ENCODE measurements around the gene NRF1.
"Not testable (repeated sequence)": the region's sequence is repeated elsewhere in the genome, so short reads cannot be mapped to it uniquely, and the experiment has no call there.

The NRF1 gene

GRCh38 chr7:129785685-129786514 is 174.4 kb downstream of the NRF1 start:
- no peak for DNase-seq

GRCh38 chr7:129786825-129787563 is 175.5 kb downstream of the NRF1 start:
- DNase-seq = no peak

GRCh38 chr7:129789000-129789399 is 177.5 kb downstream of the NRF1 start:
- no peak for DNase-seq

- no peak for DNase-seq
Measured at GRCh38 chr7:129789652-129790051, 178.1 kb downstream of the NRF1 start.

- DNase-seq = no peak
Measured at GRCh38 chr7:129790136-129790535, 178.6 kb downstream of the NRF1 start.

- DNase-seq = no peak
Measured at GRCh38 chr7:129792721-129793120, 181.2 kb downstream of the NRF1 start.

- no peak for DNase-seq
Measured at GRCh38 chr7:129793506-129794310, 182.2 kb downstream of the NRF1 start.

- DNase-seq = not testable (repeated sequence)
Measured at GRCh38 chr7:129794461-129794860, 182.9 kb downstream of the NRF1 start.

- DNase-seq = no peak
Measured at GRCh38 chr7:129796186-129796775, 184.8 kb downstream of the NRF1 start.

- no peak for DNase-seq
Measured at GRCh38 chr7:129797214-129797789, 185.8 kb downstream of the NRF1 start.

GRCh38 chr7:129798616-129799349 is 187.3 kb downstream of the NRF1 start:
- no peak for DNase-seq

GRCh38 chr7:129799350-129799955 is 187.9 kb downstream of the NRF1 start:
- DNase-seq = no peak

- DNase-seq = no peak
Measured at GRCh38 chr7:129800901-129801300, 189.4 kb downstream of the NRF1 start.

- DNase-seq = no peak
Measured at GRCh38 chr7:129801882-129802281, 190.4 kb downstream of the NRF1 start.

- no peak for DNase-seq
Measured at GRCh38 chr7:129803546-129804081, 192.1 kb downstream of the NRF1 start.

GRCh38 chr7:129804111-129804889 is 192.8 kb downstream of the NRF1 start:
- no peak for DNase-seq

- DNase-seq = no peak
Measured at GRCh38 chr7:129804890-129805719, 193.6 kb downstream of the NRF1 start.
